Vagina (tissue), 2 donors: ENCODE results near the gene FGF14.

Experiments used
- CTCF ChIP-seq, 3 experiments: fragments of 450-650 bp in 2 of 3; fragments of 200-600 bp in 1 of 3; sonication (generic) in 1 of 3; IDR thresholded peaks; one replicate each; pipeline ENCODE4 v1.5.1; 2017 to 2019; ENCODE audit warnings: antibody characterized with exemption in 3 of 3, mild to moderate bottlenecking in 2 of 3, moderate library complexity in 2 of 3
- POLR2A ChIP-seq, 2 donors: fragments of 450-650 bp; IDR thresholded peaks; one replicate each; pipeline ENCODE4 v1.6.1; 2017; ENCODE audit warnings: antibody characterized with exemption in 2 of 2, mild to moderate bottlenecking in 2 of 2, moderate library complexity in 2 of 2

- no peak for TF ChIP-seq POLR2A (IDR thresholded peaks at IDR 0.05)
- TF ChIP-seq CTCF (IDR thresholded peaks at IDR 0.05) = no peak
These were observed 662.3 kb downstream of the FGF14 start for GRCh38 chr13:101739382-101740178.
